22Rv1 (cell line): ENCODE data around the gene SIDT1.

Source experiments
- ZFX ChIP-seq: fragments of 450-650 bp; IDR thresholded peaks from 2 replicates; pipeline ENCODE4 v1.6.1; 2017; ENCODE audit warnings: antibody characterized with exemption, borderline replicate concordance
- TF ChIP-seq, protein P1 (sequence below): fragments of 450-650 bp; IDR thresholded peaks from 2 replicates; pipeline ENCODE4 v1.5.1; 2017; ENCODE audit warnings: mild to moderate bottlenecking

DNA sequence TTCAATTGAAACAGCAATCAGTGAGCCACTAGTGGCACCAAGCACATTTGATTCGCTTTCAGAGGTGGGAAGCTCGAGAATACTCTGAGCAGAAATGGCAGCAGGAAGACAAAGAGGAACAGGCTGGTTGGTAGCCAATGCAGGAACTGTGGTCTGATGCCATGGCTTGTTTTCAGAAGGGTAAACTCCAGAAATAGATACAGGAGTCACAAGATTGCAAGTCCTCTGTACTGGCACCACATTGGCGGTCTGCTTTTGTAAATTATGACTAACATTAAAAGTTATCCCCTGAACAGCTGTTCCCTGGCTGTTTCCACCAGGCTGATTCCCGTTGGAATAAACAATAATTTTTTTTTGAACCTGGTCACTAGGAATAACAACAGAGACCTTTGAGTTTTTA is 128.5 kb downstream of the SIDT1 start:
- TF ChIP-seq, protein P1, sequence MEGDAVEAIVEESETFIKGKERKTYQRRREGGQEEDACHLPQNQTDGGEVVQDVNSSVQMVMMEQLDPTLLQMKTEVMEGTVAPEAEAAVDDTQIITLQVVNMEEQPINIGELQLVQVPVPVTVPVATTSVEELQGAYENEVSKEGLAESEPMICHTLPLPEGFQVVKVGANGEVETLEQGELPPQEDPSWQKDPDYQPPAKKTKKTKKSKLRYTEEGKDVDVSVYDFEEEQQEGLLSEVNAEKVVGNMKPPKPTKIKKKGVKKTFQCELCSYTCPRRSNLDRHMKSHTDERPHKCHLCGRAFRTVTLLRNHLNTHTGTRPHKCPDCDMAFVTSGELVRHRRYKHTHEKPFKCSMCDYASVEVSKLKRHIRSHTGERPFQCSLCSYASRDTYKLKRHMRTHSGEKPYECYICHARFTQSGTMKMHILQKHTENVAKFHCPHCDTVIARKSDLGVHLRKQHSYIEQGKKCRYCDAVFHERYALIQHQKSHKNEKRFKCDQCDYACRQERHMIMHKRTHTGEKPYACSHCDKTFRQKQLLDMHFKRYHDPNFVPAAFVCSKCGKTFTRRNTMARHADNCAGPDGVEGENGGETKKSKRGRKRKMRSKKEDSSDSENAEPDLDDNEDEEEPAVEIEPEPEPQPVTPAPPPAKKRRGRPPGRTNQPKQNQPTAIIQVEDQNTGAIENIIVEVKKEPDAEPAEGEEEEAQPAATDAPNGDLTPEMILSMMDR: no peak
- no peak for TF ChIP-seq ZFX
